Measurements from ENCODE around the gene SYNGR2. TPM values are rescaled to one million over a fixed set of nuclear protein-coding genes. Genes with fewer than 3 reads are reported as not detected.
"Not testable (repeated sequence)": the region's sequence is repeated elsewhere in the genome, so short reads cannot be mapped to it uniquely, and the experiment has no call there.

The SYNGR2 gene
- total RNA-seq, 1 donor from 2014 or later: 11.4 TPM

GRCh38 chr17:78130090-78130436, 38.3 kb upstream of the SYNGR2 start:
- no peak for DNase-seq

- no peak for DNase-seq
Observed at GRCh38 chr17:78130437-78131101, 37.8 kb upstream of the SYNGR2 start, which contains the start of gene TMC8. TSS of gene TMC8 (plus strand) at chr17:78130771. CDS start at chr17:78131589, 818 bp downstream.

GRCh38 chr17:78131172-78132083, 37.0 kb upstream of the SYNGR2 start:
- peak; percentile 41 for DNase-seq

- DNase-seq: no peak
Observed at GRCh38 chr17:78132084-78132676, 36.2 kb upstream of the SYNGR2 start.

- DNase-seq: no peak
Observed at GRCh38 chr17:78132767-78133178, 35.6 kb upstream of the SYNGR2 start.

- no peak for DNase-seq
Observed at GRCh38 chr17:78133179-78133951, 35.0 kb upstream of the SYNGR2 start.

- DNase-seq: no peak
Observed at GRCh38 chr17:78133971-78134898, 34.1 kb upstream of the SYNGR2 start.

- no peak for DNase-seq
Observed at GRCh38 chr17:78134899-78135385, 33.4 kb upstream of the SYNGR2 start.

GRCh38 chr17:78135858-78136500, 32.4 kb upstream of the SYNGR2 start:
- DNase-seq: no peak

- no peak for DNase-seq
Observed at GRCh38 chr17:78137392-78138203, 30.8 kb upstream of the SYNGR2 start.

GRCh38 chr17:78138204-78139060, 29.9 kb upstream of the SYNGR2 start:
- DNase-seq: no peak

- DNase-seq: not testable (repeated sequence)
Observed at GRCh38 chr17:78139861-78140168, 28.6 kb upstream of the SYNGR2 start.

GRCh38 chr17:78140169-78141051, 28.0 kb upstream of the SYNGR2 start:
- DNase-seq: peak; percentile 41

- DNase-seq: no peak
Observed at GRCh38 chr17:78141437-78142118, 26.8 kb upstream of the SYNGR2 start.

- no peak for DNase-seq
Observed at GRCh38 chr17:78142119-78142861, 26.1 kb upstream of the SYNGR2 start.

Data from occipital lobe (tissue), 2 donors.